Neural cell (in vitro differentiated cells): ENCODE results near the gene MOB2. TPM values are rescaled to one million over a fixed set of nuclear protein-coding genes. Genes with fewer than 3 reads are reported as not detected.

Experiments used
- H2AFZ ChIP-seq: fragments of 200-600, 300-800 bp; sonication (generic), shearing (Covaris generic); 2 replicates; pipeline ENCODE4 v1.6.0; 2014; ENCODE audit warnings: low read depth, mild to moderate bottlenecking, antibody characterized with exemption, low read length, moderate library complexity
- H3F3A ChIP-seq: fragments of 200-600 bp; shearing (Covaris generic); 2 replicates; pipeline ENCODE4 v1.6.1; 2016; ENCODE audit warnings: mild to moderate bottlenecking, moderate library complexity, mixed read lengths, antibody characterized with exemption, low read length; ENCODE audit not compliant: insufficient read depth, poor library complexity, severe bottlenecking
- H3K27ac ChIP-seq: fragments of 200-600, 300-800 bp; sonication (generic), shearing (Covaris generic); 2 replicates; pipeline ENCODE4 v1.5.1; 2014; ENCODE audit warnings: mild to moderate bottlenecking, low read length, moderate library complexity
- H3K27me3 ChIP-seq: fragments of 300-800, 200-600 bp; sonication (generic), shearing (Covaris generic); 2 replicates; pipeline ENCODE4 v1.6.0; 2014; ENCODE audit warnings: mild to moderate bottlenecking, low read depth, low read length, moderate library complexity; ENCODE audit not compliant: insufficient read depth
- H3K36me3 ChIP-seq: fragments of 300-800, 200-600 bp; sonication (generic), shearing (Covaris generic); 2 replicates; pipeline ENCODE4 v1.5.1; 2014; ENCODE audit warnings: mild to moderate bottlenecking, antibody characterized with exemption, low read length, moderate library complexity; ENCODE audit not compliant: insufficient read depth
- H3K4me2 ChIP-seq: fragments of 300-800, 200-600 bp; sonication (generic), shearing (Covaris generic); 2 replicates; pipeline ENCODE4 v1.6.0; 2014; ENCODE audit warnings: mild to moderate bottlenecking, low read length
- H3K4me3 ChIP-seq: fragments of 300-800, 200-600 bp; sonication (generic), shearing (Covaris generic); 2 replicates; pipeline ENCODE4 v1.5.1; 2014; ENCODE audit warnings: mild to moderate bottlenecking, low read length, moderate library complexity
- H3K79me2 ChIP-seq: fragments of 200-600 bp; shearing (Covaris generic); replicated peaks from 2 replicates; pipeline ENCODE4 v1.6.0; 2014; ENCODE audit warnings: mild to moderate bottlenecking, low read length, moderate library complexity; ENCODE audit not compliant: insufficient read depth
- H3K9ac ChIP-seq: fragments of 300-800, 200-600 bp; sonication (generic), shearing (Covaris generic); 2 replicates; pipeline ENCODE4 v1.6.1; 2016; ENCODE audit warnings: mild to moderate bottlenecking, low read length, mixed read lengths
- H3K9me2 ChIP-seq: fragments of 200-600 bp; shearing (Covaris generic); 2 replicates; pipeline ENCODE4 v1.6.1; 2016; ENCODE audit warnings: mild to moderate bottlenecking, low read length, mixed read lengths; ENCODE audit not compliant: insufficient read depth
- H3K9me3 ChIP-seq: fragments of 200-600, 300-800 bp; sonication (generic), shearing (Covaris generic); 2 replicates; pipeline ENCODE4 v1.6.1; 2016; ENCODE audit warnings: mild to moderate bottlenecking, mixed run types, low read length, moderate library complexity, mixed read lengths
- H4K20me1 ChIP-seq: fragments of 200-600 bp; shearing (Covaris generic); 2 replicates; pipeline ENCODE4 v1.6.1; 2016; ENCODE audit warnings: mild to moderate bottlenecking, mixed run types; ENCODE audit not compliant: insufficient read depth
- CTCF ChIP-seq: fragments of 450-650 bp; IDR thresholded peaks from 2 replicates; pipeline ENCODE4 v1.5.1; 2014; ENCODE audit warnings: antibody characterized with exemption, mild to moderate bottlenecking, moderate library complexity; ENCODE audit not compliant: poor library complexity, severe bottlenecking
- EP300 ChIP-seq: fragments of 450-650 bp; conservative IDR thresholded peaks from 2 replicates; pipeline ENCODE4 v1.6.1; 2014; ENCODE audit warnings: antibody characterized with exemption, mild to moderate bottlenecking, moderate library complexity; ENCODE audit not compliant: poor library complexity, severe bottlenecking
- EZH2 ChIP-seq: fragments of 200-600, 300-800 bp; shearing (Covaris generic), sonication (generic); IDR thresholded peaks from 2 replicates; pipeline ENCODE4 v1.6.1; 2014; ENCODE audit warnings: antibody characterized with exemption, low read length, borderline replicate concordance, mild to moderate bottlenecking; ENCODE audit not compliant: insufficient read depth, poor library complexity, severe bottlenecking
- MXI1 ChIP-seq: fragments of 450-650 bp; conservative IDR thresholded peaks from 2 replicates; pipeline ENCODE4 v1.6.1; 2014; ENCODE audit warnings: antibody characterized with exemption, mild to moderate bottlenecking; ENCODE audit not compliant: poor library complexity, severe bottlenecking
- POLR2AphosphoS5 ChIP-seq: IDR thresholded peaks from 2 replicates; pipeline ENCODE4 v1.6.1; 2012
- RAD21 ChIP-seq: fragments of 450-650 bp; conservative IDR thresholded peaks from 2 replicates; pipeline ENCODE4 v1.6.1; 2014; ENCODE audit warnings: antibody characterized with exemption, mild to moderate bottlenecking, moderate library complexity
- REST ChIP-seq: IDR thresholded peaks from 2 replicates; pipeline ENCODE4 v1.6.1; 2012; ENCODE audit warnings: borderline replicate concordance
- SMC3 ChIP-seq: fragments of 450-650 bp; conservative IDR thresholded peaks from 2 replicates; pipeline ENCODE4 v1.6.1; 2014; ENCODE audit warnings: antibody characterized with exemption, mild to moderate bottlenecking, moderate library complexity; ENCODE audit not compliant: poor library complexity
- TAF1 ChIP-seq: IDR thresholded peaks from 2 replicates; pipeline ENCODE4 v1.6.1; 2012; ENCODE audit warnings: low read depth
- polyA plus RNA-seq: library from polyadenylated mRNA; depleted of rRNA; stranded (reverse); fragments of >200 nt; gene quantifications from 2 replicates; pipeline ENCODE4 v1.2.3, GENCODE V29; 2014

The MOB2 gene
- polyA plus RNA-seq, 1 donor from 2014 or later, result 33.2 TPM

- no peak for TF ChIP-seq REST
- no peak for TF ChIP-seq EZH2
- no peak for TF ChIP-seq MXI1
- no peak for TF ChIP-seq CTCF
- no peak for TF ChIP-seq RAD21
- no peak for TF ChIP-seq TAF1
- no peak for TF ChIP-seq POLR2AphosphoS5
- TF ChIP-seq SMC3, result no peak
- no peak for TF ChIP-seq EP300
- Histone ChIP-seq H3K27ac (no peak overlapping the region), H4K20me1 (peaks cover 4% of the 10 kb centered on the region), H3K79me2 (no peaks in the 10 kb centered on the region), H3K9ac (no peak overlapping the region), H3K36me3 (no peaks in the 10 kb centered on the region), H3K4me2 (no peak overlapping the region), H2AFZ (no peak overlapping the region), H3K9me2 (no peaks in the 10 kb centered on the region), H3K9me3 (no peaks in the 10 kb centered on the region), H3K27me3 (no peaks in the 10 kb centered on the region), H3F3A (no peaks in the 10 kb centered on the region), H3K4me3 (no peak overlapping the region)
Observed at GRCh38 chr11:1433977-1434640, 52.5 kb downstream of the MOB2 start.

- Histone ChIP-seq H2AFZ (no peak overlapping the region), H3K4me3 (no peak overlapping the region), H3K79me2 (peaks cover 2% of the 10 kb centered on the region), H3K9ac (no peak overlapping the region), H3F3A (no peaks in the 10 kb centered on the region), H3K9me3 (no peaks in the 10 kb centered on the region), H4K20me1 (peaks cover 4% of the 10 kb centered on the region), H3K4me2 (no peak overlapping the region), H3K9me2 (no peaks in the 10 kb centered on the region), H3K27me3 (no peaks in the 10 kb centered on the region), H3K27ac (no peak overlapping the region), H3K36me3 (no peaks in the 10 kb centered on the region)
- TF ChIP-seq TAF1, result no peak
- no peak for TF ChIP-seq EP300
- TF ChIP-seq REST, result no peak
- TF ChIP-seq MXI1, result no peak
- no peak for TF ChIP-seq RAD21
- no peak for TF ChIP-seq EZH2
- TF ChIP-seq POLR2AphosphoS5, result no peak
- no peak for TF ChIP-seq SMC3
- TF ChIP-seq CTCF, result no peak
Observed at GRCh38 chr11:1433568-1433967, 53.0 kb downstream of the MOB2 start.
